ENCODE results near the gene GNAS-AS1. TPM values are rescaled to one million over a fixed set of nuclear protein-coding genes. Genes with fewer than 3 reads are reported as not detected.

GNAS-AS1 gene
- total and polyA plus RNA-seq, 2 donors from 2014 or later = 0.37 to 0.88 TPM

GRCh38 chr20:58871533-58872102 is 20.9 kb upstream of the GNAS-AS1 start:
- H3K27me3 ChIP-seq (ENCODE audit: control insufficient read depth, insufficient read depth, low read length) = no peaks in the 10 kb centered on the region
- no peaks in the 10 kb centered on the region for H3K36me3 ChIP-seq (ENCODE audit: control insufficient read depth in 2 of 3, insufficient read depth in 3 of 3, low read length in 3 of 3)
- no peaks in the 10 kb centered on the region for H3K9me3 ChIP-seq (ENCODE audit: control insufficient read depth in 2 of 3, insufficient read depth in 1 of 3, low read length in 3 of 3)
- FAIRE-seq = no peak
- H3K27ac ChIP-seq (ENCODE audit: low read depth in 2 of 2, low read length in 2 of 2) = no peak overlapping the region
- peak in 1 of 5 donors; percentile 6 for DNase-seq
- intact Hi-C loops (cut with DNase I) = loop anchor here (10.0 kb wide), 1 partner anchor 353 kb away; no protein-coding TSS in a partner anchor
- TF ChIP-seq CTCF (IDR thresholded peaks at IDR 0.05; ENCODE audit: borderline replicate concordance, extremely low read depth, insufficient read depth) = no peak
- no peaks in the 10 kb centered on the region for H3K4me1 ChIP-seq (ENCODE audit: control insufficient read depth in 2 of 3, insufficient read depth in 2 of 3, low read depth in 1 of 3, low read length in 3 of 3)
- H3K4me3 ChIP-seq (ENCODE audit: low read length in 3 of 3) = no peak overlapping the region
- no peak overlapping the region for H3K9ac ChIP-seq (ENCODE audit: low read length in 3 of 3)

GRCh38 chr20:58870293-58871014 is 19.8 kb upstream of the GNAS-AS1 start:
- no peak overlapping the region for H3K4me3 ChIP-seq (ENCODE audit: low read length in 3 of 3)
- DNase-seq (peak in 4 of 5 donors; percentile 81 to 89 (median 83)), FAIRE-seq (no peak)
- H3K27me3 ChIP-seq (ENCODE audit: control insufficient read depth, insufficient read depth, low read length) = no peaks in the 10 kb centered on the region
- H3K9me3 ChIP-seq (ENCODE audit: control insufficient read depth in 2 of 3, insufficient read depth in 1 of 3, low read length in 3 of 3) = no peaks in the 10 kb centered on the region
- intact Hi-C loops (cut with DNase I) = loop anchor here (10.0 kb wide), 1 partner anchor 354 kb away; no protein-coding TSS in a partner anchor
- TF ChIP-seq CTCF (IDR thresholded peaks at IDR 0.05; ENCODE audit: borderline replicate concordance, extremely low read depth, insufficient read depth) = peak; percentile 86
- no peaks in the 10 kb centered on the region for H3K4me1 ChIP-seq (ENCODE audit: control insufficient read depth in 2 of 3, insufficient read depth in 2 of 3, low read depth in 1 of 3, low read length in 3 of 3)
- no peak overlapping the region for H3K27ac ChIP-seq (ENCODE audit: low read depth in 2 of 2, low read length in 2 of 2)
- no peaks in the 10 kb centered on the region for H3K36me3 ChIP-seq (ENCODE audit: control insufficient read depth in 2 of 3, insufficient read depth in 3 of 3, low read length in 3 of 3)
- no peak overlapping the region for H3K9ac ChIP-seq (ENCODE audit: low read length in 3 of 3)

DNA sequence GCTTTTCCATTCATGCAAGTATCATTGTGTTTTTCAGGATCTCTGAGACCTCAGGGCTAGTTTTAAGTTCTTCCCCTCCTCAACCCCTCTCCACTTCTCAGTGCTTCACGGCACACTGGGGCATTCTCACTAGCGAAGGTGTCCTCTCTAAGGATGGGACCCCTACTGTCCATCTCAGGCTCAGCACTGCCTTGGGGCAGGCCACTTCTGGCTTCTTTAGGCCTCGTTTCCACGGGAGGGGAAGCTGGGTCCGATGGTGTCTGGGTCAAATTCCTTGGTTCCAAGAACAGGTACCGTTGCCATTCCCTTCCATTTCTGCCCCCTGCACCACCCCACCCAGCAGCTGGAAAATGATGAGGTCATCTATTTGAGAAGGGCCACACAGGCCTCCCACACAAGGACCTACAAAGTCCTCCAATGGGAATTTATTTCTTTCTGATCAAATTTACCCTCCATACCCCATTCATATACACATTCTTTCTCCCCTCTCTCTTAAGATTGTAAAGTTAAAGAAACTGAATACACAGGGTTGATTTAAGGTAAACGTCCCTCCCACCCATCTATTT is 19.0 kb upstream of the GNAS-AS1 start:
- Histone ChIP-seq H3K27ac (ENCODE audit: low read depth in 2 of 2, low read length in 2 of 2) (no peak overlapping the region), H3K27me3 (ENCODE audit: control insufficient read depth, insufficient read depth, low read length) (no peaks in the 10 kb centered on the region), H3K9ac (ENCODE audit: low read length in 3 of 3) (no peak overlapping the region), H3K36me3 (ENCODE audit: control insufficient read depth in 2 of 3, insufficient read depth in 3 of 3, low read length in 3 of 3) (no peaks in the 10 kb centered on the region), H3K4me1 (ENCODE audit: control insufficient read depth in 2 of 3, insufficient read depth in 2 of 3, low read depth in 1 of 3, low read length in 3 of 3) (no peaks in the 10 kb centered on the region), H3K9me3 (ENCODE audit: control insufficient read depth in 2 of 3, insufficient read depth in 1 of 3, low read length in 3 of 3) (no peaks in the 10 kb centered on the region), H3K4me3 (ENCODE audit: low read length in 3 of 3) (no peak overlapping the region)
- intact Hi-C loops (cut with DNase I) = loop anchor here (10.0 kb wide), 1 partner anchor 355 kb away; no protein-coding TSS in a partner anchor
- FAIRE-seq (no peak), DNase-seq (peak in 2 of 5 donors; percentile 7 to 49)
- TF ChIP-seq CTCF (IDR thresholded peaks at IDR 0.05; ENCODE audit: borderline replicate concordance, extremely low read depth, insufficient read depth) = no peak

All from kidney (tissue), 14 donors.